ENCODE data around the gene HCN3.

The HCN3 gene

DNA sequence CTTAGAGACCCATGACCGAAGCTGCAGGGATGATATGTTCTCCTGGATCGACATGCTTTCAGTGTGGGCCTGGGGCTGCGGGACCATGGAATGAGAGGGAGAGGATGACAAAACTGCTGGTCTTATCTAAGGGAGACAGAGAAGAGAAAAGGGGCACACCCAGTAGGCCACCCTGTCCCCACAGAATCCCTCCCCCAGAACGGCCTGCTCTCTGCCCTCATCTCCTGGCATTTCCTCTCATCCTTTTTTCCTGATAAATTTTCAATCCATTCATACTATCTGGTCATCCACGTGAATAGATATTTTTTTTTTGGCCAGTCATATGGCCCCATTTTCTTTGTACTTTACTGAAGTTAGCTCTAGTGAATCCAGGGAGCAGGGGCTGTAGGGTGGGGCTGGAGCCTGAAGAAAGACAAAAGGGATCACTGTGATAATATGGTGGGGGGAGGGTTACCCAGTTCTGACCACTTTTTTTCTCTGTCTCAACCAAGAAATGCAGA is 24.1 kb downstream of the HCN3 start, which contains the start of gene PKLR:
TSS of gene PKLR (minus strand) at position 97 of the 500 bp plus-strand sequence. CDS start at position 54, 43 bp downstream.
- no peak for TF ChIP-seq POLR2A (IDR thresholded peaks at IDR 0.05; ENCODE audit: low read depth, low read length)
- FAIRE-seq (no peak), DNase-seq (ENCODE audit: insufficient read length, low spot score) (no peak)

DNA sequence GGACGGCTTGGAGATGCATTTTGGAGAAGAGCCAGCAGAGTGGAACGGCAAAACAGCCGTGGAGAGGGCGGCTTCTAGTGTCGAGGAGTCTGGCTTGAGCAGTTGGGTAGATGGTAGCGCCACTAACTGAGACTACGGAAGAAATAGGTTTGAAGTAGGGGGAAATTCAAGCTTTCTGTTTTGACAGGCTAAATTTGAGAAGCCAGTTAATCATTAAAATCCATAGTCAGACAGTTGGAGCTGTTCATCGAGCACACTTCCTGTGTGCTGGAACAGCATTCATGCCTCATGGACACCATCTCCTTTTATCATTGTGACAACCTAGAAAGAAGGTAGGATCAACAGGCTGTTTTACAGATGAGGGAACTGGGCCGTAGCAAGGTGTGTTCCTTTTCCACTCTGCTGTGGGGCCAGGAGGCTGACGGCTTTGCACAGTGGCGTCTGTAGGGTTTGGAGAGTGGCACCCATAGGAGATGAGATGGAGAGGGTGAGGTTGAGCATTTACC is 27.3 kb downstream of the HCN3 start:
- TF ChIP-seq POLR2A (IDR thresholded peaks at IDR 0.05; ENCODE audit: low read depth, low read length), result no peak
- FAIRE-seq (no peak), DNase-seq (ENCODE audit: insufficient read length, low spot score) (no peak)

- no peak for FAIRE-seq
These were observed 28.7 kb downstream of the HCN3 start for GRCh38 chr1:155305881-155306391.

GRCh38 chr1:155307247-155307740 is 30.0 kb downstream of the HCN3 start:
- DNase-seq (ENCODE audit: insufficient read length, low spot score) (no peak), FAIRE-seq (no peak)
- no peak for TF ChIP-seq POLR2A (IDR thresholded peaks at IDR 0.05; ENCODE audit: low read depth, low read length)

More at GRCh38 chr1:155305881-155306391, 28.7 kb downstream of the HCN3 start:
- no peak for DNase-seq (ENCODE audit: insufficient read length, low spot score)
- TF ChIP-seq POLR2A (IDR thresholded peaks at IDR 0.05; ENCODE audit: low read depth, low read length), result no peak

GRCh38 chr1:155308493-155309422 is 31.5 kb downstream of the HCN3 start, which contains the start of gene FDPS:
TSS of gene FDPS (plus strand) at chr1:155308866. CDS start at chr1:155309790, 924 bp downstream.
- peak; percentile 30 for FAIRE-seq
- DNase-seq (ENCODE audit: insufficient read length, low spot score), result peak; percentile 98
- TF ChIP-seq POLR2A (IDR thresholded peaks at IDR 0.05; ENCODE audit: low read depth, low read length), result peak; percentile 53

DNA sequence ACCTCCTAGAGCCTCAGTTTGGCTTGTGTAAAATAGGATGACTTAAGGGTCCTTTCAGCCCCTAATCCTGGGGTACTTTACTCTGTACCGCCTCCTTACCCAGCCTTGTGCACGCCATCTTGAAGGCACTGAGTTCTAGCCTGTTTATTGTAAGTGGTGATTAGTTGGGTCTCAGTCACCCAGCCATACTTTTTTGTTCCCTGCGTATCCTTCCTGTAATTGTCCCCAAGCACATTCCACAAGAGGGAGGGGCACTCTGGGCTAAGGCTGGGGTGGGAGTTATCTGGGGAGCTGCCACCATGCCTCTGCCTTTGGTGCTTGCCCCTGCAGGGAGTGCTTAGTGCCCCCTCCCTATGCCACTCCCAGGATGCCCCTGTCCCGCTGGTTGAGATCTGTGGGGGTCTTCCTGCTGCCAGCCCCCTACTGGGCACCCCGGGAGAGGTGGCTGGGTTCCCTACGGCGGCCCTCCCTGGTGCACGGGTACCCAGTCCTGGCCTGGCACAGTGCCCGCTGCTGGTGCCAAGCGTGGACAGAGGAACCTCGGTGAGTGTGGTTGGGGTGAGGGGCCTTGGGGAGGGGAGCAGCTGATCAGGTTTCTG is 32.3 kb downstream of the HCN3 start:
- DNase-seq (ENCODE audit: insufficient read length, low spot score) (no peak), FAIRE-seq (no peak)
- TF ChIP-seq POLR2A (IDR thresholded peaks at IDR 0.05; ENCODE audit: low read depth, low read length), result no peak

GRCh38 chr1:155313261-155313660 is 36.0 kb downstream of the HCN3 start:
- no peak for TF ChIP-seq POLR2A (IDR thresholded peaks at IDR 0.05; ENCODE audit: low read depth, low read length)
- FAIRE-seq, result no peak

DNA sequence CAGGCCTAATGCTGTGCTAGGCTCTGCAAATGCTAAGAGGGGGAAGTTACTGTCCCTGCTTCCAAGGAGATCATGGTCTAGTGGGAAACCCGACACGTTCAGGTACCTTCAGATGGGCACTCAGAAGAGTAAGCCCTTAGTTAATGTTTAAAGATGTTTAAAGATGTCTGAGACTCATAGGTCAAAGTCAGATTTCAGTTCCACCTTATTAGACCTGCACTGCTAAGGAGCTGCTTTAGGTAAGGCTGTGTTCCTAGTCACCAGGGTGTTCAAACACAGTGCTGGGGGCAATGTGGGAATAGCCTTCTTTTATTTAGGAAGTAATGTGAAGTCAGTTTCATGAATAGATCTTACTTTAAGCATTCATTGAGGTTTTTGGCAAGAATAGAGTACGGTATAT is 39.7 kb downstream of the HCN3 start:
- FAIRE-seq, result no peak
- TF ChIP-seq POLR2A (IDR thresholded peaks at IDR 0.05; ENCODE audit: low read depth, low read length), result no peak
- DNase-seq (ENCODE audit: insufficient read length, low spot score), result no peak

More at GRCh38 chr1:155313261-155313660, 36.0 kb downstream of the HCN3 start:
- no peak for DNase-seq (ENCODE audit: insufficient read length, low spot score)

DNA sequence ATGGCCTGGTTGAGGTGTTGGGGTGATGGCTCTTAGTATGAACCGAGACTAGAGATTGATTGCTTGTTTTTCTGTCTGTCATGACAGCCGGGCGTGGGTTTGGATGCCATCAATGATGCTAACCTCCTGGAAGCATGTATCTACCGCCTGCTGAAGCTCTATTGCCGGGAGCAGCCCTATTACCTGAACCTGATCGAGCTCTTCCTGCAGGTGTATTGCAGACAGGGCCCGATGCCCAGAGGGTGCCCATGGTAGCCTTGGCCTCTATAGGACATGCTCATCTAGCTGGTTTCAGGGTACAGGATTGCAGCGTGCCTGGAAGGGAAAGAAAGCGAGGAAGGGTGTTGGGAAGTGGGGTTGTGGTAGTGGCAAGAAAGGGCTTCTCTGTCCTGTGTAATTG is 40.8 kb downstream of the HCN3 start:
- no peak for TF ChIP-seq POLR2A (IDR thresholded peaks at IDR 0.05; ENCODE audit: low read depth, low read length)
- DNase-seq (ENCODE audit: insufficient read length, low spot score), result no peak
- FAIRE-seq, result no peak

DNA sequence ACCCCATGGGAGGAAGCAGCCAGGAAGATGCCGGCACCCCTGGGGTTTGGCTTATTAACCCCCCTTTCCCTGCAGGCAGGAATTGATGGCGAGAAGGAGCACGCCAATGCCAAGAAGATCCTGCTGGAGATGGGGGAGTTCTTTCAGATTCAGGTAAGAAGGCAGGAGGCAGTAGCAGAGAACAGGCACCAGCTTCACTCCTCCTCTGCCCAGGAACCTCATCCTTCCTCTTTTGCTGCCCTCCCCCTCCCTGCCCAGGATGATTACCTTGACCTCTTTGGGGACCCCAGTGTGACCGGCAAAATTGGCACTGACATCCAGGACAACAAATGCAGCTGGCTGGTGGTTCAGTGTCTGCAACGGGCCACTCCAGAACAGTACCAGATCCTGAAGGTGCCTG is 42.3 kb downstream of the HCN3 start:
- DNase-seq (ENCODE audit: insufficient read length, low spot score), result no peak
- no peak for FAIRE-seq
- no peak for TF ChIP-seq POLR2A (IDR thresholded peaks at IDR 0.05; ENCODE audit: low read depth, low read length)

DNA sequence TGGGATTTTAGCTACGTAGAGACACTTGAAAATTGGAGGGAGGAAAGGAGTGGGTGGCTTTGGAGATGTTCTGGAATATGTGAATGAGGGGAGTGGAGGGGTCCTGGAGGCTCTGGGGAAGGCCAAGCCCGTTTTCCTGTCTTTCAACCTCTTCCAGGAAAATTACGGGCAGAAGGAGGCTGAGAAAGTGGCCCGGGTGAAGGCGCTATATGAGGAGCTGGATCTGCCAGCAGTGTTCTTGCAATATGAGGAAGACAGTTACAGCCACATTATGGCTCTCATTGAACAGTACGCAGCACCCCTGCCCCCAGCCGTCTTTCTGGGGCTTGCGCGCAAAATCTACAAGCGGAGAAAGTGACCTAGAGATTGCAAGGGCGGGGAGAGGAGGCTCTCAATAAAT is 43.0 kb downstream of the HCN3 start:
- FAIRE-seq, result no peak
- no peak for TF ChIP-seq POLR2A (IDR thresholded peaks at IDR 0.05; ENCODE audit: low read depth, low read length)
- no peak for DNase-seq (ENCODE audit: insufficient read length, low spot score)

- peak; percentile 24; the same call in 1 of the 2 replicates for TF ChIP-seq POLR2A (IDR thresholded peaks at IDR 0.05; ENCODE audit: low read depth, low read length)
- FAIRE-seq (no peak), DNase-seq (ENCODE audit: insufficient read length, low spot score) (no peak)
These were observed 43.7 kb downstream of the HCN3 start, which contains the start of gene RUSC1 for GRCh38 chr1:155320661-155321617. TSS of gene RUSC1 (plus strand) at chr1:155320894. CDS start at chr1:155321774, 880 bp downstream.

Measured in H54 (cell line).